Glomerular endothelial cell (primary cell): ENCODE measurements around the gene MARK4. TPM values are rescaled to one million over a fixed set of nuclear protein-coding genes. Genes with fewer than 3 reads are reported as not detected.
"Not testable (repeated sequence)": the region's sequence is repeated elsewhere in the genome, so short reads cannot be mapped to it uniquely, and the experiment has no call there.

Source experiments
- DNase-seq: peaks from one replicate; pipeline ENCODE4 v3.0.0-alpha.2; 2011; ENCODE audit warnings: low read depth, low spot score; ENCODE audit errors: extremely low read depth
- total RNA-seq: library from RNA; depleted of rRNA; stranded (reverse); fragments of >200 nt; gene quantifications from 2 replicates; pipeline ENCODE4 v1.2.3, GENCODE V29; 2015

MARK4 gene
- total RNA-seq, 1 donor from 2014 or later: 36.6 TPM

DNA sequence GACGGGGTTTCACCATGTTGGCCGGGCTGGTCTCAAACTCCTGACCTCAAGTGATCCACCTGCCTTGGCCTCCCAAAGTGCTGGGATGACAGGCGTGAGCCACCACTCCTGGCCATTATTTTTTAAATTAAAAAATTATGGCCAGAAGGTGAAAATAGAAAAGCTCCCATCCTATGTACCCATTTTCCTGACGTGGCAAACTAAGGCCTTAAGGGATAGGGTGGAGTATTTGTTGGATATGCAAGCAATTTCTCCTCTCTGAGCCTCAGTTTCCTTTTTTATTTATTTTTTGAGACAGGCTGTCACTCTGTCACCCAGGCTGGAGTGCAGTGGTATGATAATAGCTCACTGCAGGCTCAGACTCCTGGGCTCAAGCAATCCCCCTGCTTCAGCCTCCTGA is 83.8 kb downstream of the MARK4 start:
- DNase-seq: not testable (repeated sequence)

DNA sequence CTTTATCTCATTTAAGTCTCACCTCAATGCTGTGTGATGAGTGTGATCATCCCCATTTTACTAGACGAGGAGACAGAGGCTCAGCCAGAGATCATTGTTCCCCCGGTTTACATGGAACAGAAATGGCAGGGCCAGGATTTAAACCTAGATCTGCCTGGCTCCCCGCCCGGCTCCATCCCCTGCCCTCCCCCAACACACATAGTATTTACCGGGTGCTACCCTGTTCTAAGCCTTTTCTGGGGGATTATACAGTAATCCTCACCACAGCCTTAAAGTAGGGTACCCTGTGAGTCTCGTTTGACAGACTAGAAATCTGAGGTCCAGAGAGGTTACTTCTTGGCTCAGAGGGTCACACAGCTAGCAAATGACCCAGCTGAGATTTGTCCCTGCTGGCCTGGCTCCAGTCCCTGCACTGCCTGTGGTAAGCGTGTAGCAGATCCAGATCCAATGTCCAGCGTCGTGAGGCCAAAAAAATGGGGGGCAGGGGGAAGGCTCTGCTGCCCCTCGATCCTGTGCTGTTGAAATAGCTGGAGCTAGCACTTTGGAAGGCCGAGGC is 85.7 kb downstream of the MARK4 start:
- DNase-seq: no peak

DNA sequence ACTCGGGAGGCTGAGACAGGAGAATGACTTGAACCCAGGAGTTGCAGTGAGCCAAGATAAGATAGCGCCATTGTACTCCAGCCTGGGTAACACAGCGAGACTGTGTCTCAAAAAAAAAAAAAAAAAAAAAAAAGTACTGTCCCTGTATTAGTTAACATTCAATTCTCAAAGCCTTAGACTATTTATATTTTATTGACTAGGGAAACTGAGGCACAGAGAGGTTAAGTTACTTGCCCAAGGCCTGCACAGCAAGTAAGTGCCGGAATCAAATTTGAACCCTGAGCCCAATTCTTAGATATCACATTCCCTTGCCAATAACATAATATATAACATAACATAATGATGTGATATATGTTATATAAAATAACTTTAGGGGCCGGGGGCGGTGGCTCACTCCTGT is 88.6 kb downstream of the MARK4 start:
- no peak for DNase-seq

DNA sequence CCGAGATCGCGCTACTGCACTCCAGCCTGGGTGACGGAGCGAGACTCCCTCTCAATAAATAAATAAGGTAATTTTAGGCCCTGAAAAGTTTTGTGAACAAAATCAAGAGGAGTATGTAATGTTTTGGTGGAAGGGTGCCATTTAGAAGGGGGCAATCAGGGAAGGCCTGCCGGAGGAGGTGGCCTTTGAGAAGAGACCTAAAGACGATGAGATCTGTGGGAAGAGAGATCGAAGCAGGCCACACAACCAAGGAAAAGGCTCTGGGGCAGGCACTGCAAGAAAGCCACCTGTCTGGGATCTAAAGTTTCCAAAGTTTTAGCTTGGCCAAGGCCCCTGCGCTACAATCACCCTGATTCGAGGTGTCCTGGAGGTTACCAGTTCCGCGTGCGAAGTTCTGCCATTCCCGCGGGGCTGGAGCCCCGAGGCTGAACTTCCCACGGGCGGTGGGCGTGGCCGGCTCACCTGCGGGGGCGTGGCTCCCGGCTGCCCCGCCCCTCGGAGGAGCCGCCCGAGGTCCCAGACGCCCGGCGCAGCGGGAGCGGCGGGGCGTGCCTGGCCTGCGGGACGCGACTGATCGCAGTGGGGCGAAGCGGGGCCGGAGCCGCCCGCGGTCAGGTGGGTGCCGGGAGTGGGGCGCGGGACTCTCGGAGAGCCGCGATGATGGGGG is 89.3 kb downstream of the MARK4 start, which contains the start of gene KLC3:
KLC3 (plus strand) TSS at position 519 of the 667 bp plus-strand sequence. CDS start 4,792 bp downstream, outside the sequence.
- DNase-seq: no peak

DNA sequence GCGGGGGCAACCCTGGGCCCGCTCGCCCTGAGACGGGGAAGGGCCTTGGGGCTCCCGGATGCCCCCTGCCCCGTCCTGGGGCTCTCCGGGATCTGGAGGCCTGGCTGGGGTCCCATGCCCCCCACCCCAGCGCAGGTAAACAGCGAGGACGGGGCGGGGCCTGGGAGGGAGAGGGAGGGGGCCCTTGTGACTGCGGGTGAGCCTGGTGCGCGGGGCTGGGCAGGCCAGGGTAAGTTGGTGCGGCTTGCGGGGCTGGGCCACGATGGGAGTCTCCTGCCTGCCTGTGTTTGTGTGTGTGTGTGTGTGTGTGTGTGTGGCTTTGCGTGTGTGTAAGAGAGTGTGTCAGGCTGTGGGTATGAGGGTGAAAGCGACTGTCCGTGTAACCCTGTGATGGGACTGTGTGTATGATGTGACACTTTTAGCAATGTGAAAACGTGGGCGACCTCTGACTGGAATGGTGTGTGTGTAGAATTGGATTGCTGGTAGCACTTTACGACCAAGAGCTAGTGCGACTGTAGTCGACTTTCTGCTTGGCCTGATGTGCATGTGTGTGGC is 89.9 kb downstream of the MARK4 start:
- no peak for DNase-seq

DNA sequence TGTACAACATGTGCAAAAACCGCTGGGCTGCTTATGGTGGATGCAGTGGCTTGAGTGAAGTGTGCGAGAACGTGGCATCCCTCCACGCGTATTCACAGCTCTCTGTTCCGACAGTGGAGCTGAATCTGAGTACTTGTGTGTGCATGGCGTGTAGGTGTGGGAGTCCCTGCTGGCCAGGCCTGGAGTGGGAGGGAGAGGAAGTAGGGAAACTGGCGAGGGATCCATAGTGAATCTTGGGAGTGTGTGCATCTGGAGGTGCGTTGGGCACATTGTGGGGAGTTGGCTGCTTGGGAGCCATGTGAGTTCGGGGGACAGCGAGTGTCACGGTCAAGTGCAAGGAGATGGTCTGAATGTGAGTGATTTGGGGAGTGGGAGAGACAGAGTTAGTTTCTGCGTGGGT is 91.8 kb downstream of the MARK4 start:
- DNase-seq: no peak

DNA sequence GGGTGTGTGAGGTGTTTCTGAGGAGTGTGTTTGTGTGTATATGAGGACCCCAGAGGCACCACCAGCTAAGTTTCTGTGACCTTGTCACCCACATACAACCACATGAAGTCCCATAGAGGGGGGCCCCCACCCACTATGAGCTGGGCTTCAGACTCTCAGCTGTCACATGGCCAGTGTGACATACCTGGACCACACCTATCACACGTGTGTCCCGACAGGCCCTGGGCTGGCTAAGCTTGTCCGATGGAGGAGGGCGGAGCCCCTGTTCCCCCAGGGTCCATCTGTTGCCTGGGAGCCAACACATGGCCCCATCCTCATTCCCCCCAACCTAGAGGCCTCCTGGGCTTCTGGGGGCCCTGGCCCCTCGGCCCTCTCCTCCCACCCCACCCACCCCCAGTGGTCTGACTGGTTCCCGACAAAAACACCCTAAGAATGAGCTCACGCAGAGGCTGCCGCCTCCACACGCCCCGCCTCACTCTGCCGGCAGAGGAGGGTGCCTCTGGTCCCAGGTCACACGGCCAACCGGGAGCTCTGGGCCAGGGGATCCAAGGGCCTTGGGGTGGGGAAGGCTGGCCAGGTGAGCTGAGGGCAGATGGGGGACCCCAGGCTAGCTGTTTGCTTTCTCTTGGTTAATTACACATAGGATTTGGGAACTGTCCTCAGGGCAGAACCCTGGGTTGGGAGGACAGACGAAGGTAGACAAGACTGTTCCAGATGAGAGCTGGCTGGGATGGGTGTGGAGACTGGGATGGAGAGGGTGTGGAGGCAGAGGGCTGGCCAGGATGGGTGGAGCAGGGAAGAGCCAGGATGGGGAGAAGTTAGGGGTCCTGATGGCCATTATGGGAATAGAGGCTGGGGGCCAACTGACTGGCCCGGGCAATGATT is 93.8 kb downstream of the MARK4 start:
- no peak for DNase-seq

DNA sequence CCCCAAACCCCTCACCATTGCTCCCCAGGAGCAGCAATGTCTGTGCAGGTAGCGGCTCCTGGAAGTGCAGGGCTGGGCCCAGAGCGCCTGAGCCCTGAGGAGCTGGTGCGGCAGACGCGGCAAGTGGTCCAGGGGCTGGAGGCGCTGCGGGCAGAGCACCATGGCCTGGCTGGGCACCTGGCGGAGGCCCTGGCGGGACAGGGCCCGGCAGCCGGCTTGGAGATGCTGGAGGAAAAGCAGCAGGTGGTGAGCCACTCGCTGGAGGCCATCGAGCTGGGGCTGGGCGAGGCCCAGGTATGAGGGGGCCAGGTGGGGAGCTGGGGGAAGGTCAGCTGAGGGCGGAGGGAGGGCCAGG is 94.4 kb downstream of the MARK4 start:
- DNase-seq: no peak

DNA sequence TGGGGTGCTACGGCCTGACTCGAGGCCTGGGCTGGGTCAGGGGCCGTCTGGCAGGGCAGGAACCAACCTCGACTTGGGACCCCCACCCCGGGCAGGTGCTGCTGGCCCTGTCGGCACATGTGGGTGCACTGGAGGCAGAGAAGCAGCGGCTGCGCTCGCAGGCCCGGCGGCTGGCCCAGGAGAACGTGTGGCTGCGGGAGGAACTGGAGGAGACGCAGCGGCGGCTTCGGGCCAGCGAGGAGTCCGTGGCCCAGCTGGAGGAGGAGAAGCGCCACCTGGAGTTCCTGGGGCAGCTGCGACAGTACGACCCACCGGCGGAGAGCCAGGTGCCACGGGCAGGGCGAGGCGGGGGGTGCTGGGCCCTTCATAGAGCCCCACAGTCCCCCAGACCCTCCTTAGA is 95.4 kb downstream of the MARK4 start:
- no peak for DNase-seq

DNA sequence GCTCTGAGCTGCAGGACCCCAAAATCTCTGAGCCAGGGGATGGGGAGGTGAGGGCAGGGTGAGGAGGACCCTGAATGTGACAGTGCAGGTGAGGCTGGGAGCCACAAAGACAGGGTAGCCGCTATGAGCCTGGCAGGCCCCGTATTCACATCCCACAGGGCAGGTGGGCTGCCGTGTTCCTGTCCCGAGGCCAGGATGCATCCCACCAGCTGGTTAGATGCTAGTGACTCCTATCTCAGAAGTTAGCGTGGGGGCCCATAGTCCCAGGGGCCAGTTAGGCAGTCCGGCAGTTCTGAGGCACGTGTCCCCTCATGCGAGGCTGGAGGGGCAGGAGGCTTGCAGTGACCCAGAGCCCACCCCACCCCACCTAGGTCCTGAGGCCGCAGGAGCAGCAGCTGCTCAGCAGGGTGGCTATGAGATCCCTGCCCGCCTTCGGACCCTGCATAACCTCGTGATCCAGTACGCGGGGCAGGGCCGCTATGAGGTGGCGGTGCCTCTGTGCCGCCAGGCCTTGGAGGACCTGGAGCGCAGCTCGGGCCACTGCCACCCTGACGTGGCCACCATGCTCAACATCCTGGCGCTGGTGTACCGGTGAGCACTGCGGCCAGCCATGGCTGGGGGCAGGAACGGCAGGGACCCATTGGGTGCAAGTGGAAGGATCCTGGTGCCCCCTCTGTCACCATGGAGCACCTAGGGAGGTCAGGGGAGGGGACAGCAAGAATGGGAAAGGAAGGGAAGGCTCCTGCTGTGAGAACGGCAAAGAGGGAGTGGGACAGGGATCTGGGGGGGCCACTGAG is 96.7 kb downstream of the MARK4 start:
- DNase-seq: no peak

DNA sequence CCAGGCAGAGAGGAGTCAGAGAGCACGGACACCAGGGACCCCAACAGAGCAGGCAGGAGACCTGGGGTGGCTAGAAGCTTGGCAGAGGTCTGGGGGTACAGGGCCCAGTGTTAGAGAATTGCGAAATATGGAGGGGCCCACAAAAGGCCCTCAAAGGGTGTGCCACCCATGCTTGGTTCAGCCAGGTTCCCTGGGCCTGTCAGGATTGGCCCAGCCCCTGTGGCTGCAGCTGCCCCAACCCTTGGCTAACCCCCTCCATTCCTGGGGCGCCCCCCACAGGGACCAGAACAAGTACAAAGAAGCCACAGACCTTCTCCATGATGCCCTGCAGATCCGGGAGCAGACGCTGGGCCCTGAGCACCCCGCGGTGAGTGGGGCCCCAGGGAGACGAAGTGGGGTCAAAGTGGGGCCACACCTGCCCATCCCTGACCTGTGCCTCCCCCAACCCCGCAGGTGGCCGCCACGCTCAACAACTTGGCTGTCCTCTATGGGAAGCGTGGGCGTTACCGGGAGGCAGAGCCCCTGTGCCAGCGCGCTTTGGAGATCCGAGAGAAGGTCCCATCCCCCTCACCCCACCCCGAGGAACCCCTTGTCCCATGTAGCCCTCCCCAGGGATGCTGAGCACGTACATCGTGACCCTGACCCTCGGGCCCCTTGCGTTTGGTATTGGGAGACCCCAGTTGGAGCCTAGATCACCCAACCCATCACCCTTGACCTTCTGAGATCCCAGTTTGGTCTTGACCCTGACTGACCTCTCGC is 97.5 kb downstream of the MARK4 start:
- no peak for DNase-seq

DNA sequence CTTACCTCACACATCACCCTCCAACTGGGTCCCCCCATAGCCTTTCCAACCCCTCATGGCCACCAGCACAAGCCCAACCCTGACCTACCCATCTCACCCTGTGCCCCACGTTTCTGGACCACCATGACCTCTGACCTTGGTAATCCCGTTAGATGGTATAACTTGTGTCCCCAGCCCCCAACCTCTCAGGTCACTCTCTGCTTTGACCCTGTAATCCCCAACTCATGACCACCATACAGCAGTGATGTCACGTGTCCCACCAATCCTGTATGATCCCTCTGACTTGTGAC is 98.0 kb downstream of the MARK4 start:
- DNase-seq: no peak

DNA sequence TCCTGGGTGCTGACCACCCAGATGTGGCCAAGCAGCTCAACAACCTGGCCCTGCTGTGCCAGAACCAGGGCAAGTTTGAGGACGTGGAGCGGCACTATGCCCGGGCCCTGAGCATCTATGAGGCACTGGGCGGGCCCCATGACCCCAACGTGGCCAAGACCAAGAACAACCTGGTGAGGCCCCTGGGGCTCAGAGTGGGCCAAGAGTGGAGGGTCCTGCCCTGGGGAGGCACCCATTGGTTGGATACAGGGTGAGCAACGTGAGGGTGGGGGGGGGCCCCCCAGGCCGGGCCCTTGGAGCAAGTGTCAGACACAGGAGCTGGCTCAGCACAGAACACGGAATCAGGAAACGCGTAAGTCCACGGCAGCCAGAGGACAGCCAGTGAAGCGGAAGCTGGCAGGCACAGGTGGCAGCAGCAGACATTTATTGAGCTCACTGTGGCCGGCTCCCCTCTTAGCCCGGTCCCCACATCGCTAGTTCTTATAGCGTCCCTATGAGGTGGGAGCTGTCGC is 98.4 kb downstream of the MARK4 start:
- no peak for DNase-seq

DNA sequence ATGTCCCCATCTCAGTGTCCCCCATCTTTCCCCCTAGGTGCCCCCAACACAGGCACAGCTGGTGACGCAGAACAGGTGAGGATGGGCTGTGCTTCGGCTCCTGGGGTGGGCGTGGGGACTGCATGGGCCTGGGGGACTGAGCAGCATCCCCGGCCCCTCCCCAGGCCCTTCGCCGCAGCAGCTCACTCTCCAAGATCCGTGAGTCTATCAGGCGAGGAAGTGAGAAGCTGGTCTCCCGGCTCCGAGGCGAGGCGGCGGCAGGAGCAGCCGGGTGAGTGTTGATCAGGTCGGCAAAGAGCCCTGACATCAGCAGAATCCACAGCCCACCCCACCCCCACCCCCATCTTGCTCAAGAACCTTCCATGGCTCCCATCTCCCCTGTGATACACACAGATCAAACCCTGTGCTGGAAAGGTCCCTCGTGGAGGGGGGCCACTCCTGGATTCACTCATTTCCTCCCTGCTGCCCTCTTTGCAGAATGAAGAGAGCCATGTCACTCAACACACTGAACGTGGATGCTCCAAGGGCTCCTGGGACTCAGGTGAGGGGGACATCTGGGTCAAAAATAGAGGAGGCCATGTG is 99.5 kb downstream of the MARK4 start:
- DNase-seq: no peak

DNA sequence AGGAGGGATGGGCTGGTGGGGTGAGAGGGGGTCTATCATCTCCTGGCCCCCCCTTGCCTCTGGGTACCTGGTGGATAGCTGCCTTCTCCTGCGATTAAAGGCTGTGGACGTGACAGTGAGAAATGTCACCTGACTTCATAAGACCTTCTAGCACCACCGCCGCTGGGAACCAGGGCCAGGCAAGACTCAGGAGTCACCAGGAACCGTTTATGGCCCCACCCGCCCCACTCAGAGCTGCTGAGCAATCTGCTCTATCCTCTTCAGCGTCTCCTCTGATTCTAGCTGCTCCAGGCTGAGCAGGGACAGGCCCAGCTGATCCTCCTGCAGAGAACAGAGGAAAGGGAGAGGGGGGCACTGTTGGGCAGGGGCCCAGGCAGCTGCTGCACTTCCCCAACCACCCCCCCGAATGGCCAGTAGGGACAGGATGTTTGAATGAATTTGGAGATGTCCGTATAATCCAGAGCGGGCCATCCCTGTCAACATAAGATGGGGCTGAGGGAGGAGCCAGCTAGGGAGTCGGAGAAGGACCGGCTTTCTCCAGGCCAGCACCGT is 100.4 kb downstream of the MARK4 start:
- no peak for DNase-seq

DNA sequence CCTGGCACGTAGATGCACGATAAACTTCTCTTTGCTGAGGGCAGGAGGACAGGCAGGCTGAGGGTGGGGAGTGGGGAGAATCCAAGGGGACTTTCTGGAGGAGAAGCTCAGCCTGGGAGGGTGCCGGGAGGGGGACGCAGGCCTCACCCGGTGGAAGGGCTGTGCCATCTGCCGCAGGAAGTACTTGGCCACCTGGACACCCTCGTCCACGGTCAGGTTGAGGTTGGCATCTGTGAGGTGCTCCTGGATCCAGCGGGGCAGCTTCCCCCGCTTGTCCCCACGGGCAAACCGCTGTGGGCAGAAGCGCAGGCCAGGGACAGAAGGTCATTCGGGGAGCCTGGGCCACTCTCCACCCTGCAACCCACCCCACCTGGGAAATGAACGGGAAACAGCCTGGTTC is 101.0 kb downstream of the MARK4 start:
- no peak for DNase-seq

DNA sequence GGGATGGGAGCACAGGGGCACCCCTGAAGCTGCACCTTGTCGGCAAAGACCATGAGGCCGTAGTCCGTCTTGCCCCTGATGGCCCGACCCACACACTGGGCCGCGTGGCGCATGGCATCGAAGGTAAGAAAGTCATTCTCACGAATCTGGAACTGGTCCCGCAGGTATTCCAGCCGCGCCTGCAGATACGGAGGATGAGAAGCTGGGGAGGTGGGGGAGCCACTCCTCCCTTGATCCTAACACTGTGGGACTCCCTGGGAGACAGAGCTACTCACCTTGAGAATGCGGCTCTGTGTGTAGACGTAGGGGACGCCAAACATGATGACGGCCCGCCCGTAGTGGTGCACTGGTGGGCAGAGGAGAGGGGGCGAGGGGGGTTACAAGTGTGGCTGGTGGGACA is 101.4 kb downstream of the MARK4 start:
- DNase-seq: no peak

DNA sequence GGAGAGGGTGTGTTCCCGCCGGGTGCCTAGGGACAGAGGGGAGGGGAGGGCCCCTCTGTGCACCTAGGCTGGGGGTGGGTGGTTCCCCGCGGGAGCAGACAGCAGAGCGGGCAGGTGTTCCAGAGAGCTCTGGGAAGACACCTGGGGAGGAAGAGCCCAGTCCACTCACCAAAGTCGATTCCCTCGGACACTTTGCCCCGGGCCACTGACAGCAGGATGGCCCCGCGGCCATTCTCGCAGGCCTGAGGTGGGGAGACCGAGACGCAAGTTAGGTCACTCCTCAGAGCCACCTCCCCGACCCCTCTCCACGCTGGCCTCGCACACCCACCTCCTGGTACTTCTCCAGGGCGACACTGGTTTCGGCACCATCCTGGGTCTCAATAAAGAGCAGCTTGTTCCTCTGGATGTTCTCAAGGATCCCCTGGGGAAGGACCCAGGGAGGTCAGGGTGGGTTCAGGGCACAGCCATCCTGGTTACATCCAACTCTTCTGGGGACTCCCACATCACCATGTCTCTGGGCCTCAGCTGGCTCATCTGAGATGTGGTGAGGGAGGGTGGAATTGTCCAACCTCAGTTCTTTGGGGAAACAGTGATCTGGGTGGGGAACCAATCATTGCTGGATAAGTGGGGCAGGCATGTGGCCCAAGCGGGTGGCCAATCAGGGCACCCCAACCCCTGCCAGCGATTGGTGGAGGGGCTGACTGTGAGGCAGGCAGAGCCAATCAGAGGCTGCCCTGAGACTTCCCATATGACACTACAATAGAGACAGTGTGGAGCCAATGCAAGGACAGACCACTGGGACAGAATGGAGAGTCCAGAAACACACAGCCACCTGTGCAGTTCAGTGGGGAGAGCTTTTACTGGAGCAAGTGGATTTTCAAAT is 102.1 kb downstream of the MARK4 start:
- DNase-seq: no peak
